ENCODE measurements around the gene NR4A2. TPM values are rescaled to one million over a fixed set of nuclear protein-coding genes. Genes with fewer than 3 reads are reported as not detected.
"Not testable (repeated sequence)": the region's sequence is repeated elsewhere in the genome, so short reads cannot be mapped to it uniquely, and the experiment has no call there.

The NR4A2 gene
- total RNA-seq, 1 donor from 2014 or later: 14.1 TPM

- H3K4me1 Mint-ChIP-seq; H3K36me3 Mint-ChIP-seq (ENCODE audit: low read depth); DNase-seq; intact Hi-C loops (cut with micrococcal nuclease); H3K4me3 Mint-ChIP-seq; H3K9me3 Mint-ChIP-seq; H3K27ac Mint-ChIP-seq: not testable (repeated sequence)
- peaks cover 13% of the 10 kb centered on the region for H3K27me3 Mint-ChIP-seq
These were observed 39.1 kb downstream of the NR4A2 start for GRCh38 chr2:156293382-156293781.

GRCh38 chr2:156279446-156280150, 52.9 kb downstream of the NR4A2 start:
- DNase-seq: no peak
- Mint-ChIP-seq H3K27me3 (peaks cover 13% of the 10 kb centered on the region), H3K4me3 (no peak overlapping the region), H3K4me1 (no peaks in the 10 kb centered on the region), H3K9me3 (no peaks in the 10 kb centered on the region), H3K36me3 (ENCODE audit: low read depth) (no peaks in the 10 kb centered on the region), H3K27ac (no peak overlapping the region)
- intact Hi-C loops (cut with micrococcal nuclease): no loop called here

Other genes starting within 250 kb of the NR4A2 start
- gene GPD2, start 103.7 kb upstream of the NR4A2 start, total RNA-seq: 18.0 and 19.7 TPM in 2 replicates

All from activated CD4-positive, alpha-beta T cell treated with anti-CD3 and anti-CD28 coated beads, Interleukin-2, amount 10 ng/mL, durations not matched to agents 24 days and 14 days (primary cell).